Sciatic nerve (tissue), 2 donors: ENCODE data around the gene SC5D. TPM values are rescaled to one million over a fixed set of nuclear protein-coding genes. Genes with fewer than 3 reads are reported as not detected.
A peak's percentile ranks its signal among the peaks of the same experiment; 100 is the strongest.

Experiments used
- ATAC-seq: fragments of 200-7000 bp; cut with Tn5 transposase; one replicate; pipeline ENCODE4 v1.9.1; 2020; ENCODE audit warnings: mild to moderate bottlenecking, moderate library complexity
- DNase-seq: peaks from one replicate; pipeline ENCODE4 v3.0.0-alpha.2; 2020; ENCODE audit warnings: low spot score
- intact Hi-C: fragments of 100-400 bp; cut with DNase I; formaldehyde crosslinking; loops from one replicate; pipeline ENCODE4 v1.14.2; 2022
- total RNA-seq: library from RNA; stranded (reverse); fragmentation: NEBNext Ultra II Directional; extraction: Animal tissue kit (Norgen Biotek cat#: 25700); gene quantifications from one replicate; pipeline ENCODE4 v1.2.1, GENCODE V29; 2021
- donor health status: DM: no; HTN: no; CAD: no.
- donor health status: DM: no; HTN: no; CAD: no.

The SC5D gene
- total RNA-seq, 1 donor from 2014 or later = 60.0 TPM

GRCh38 chr11:121323046-121323607 is 30.6 kb downstream of the SC5D start:
- ATAC-seq (no peak), DNase-seq (no peak)
- intact Hi-C loops = loop anchor here (5.0 kb wide), 1 partner anchor 269 kb away; no protein-coding TSS in a partner anchor

GRCh38 chr11:121326230-121326629 is 33.7 kb downstream of the SC5D start:
- DNase-seq = no peak
- intact Hi-C loops = no loop called here
- no peak for ATAC-seq

GRCh38 chr11:121327553-121327952 is 35.0 kb downstream of the SC5D start:
- DNase-seq (no peak), ATAC-seq (no peak)
- intact Hi-C loops = no loop called here

- no peak for ATAC-seq
- no peak for DNase-seq
- intact Hi-C loops = no loop called here
Measured at GRCh38 chr11:121328176-121328966, 35.8 kb downstream of the SC5D start.

- no peak for ATAC-seq
- intact Hi-C loops = no loop called here
- no peak for DNase-seq
Measured at GRCh38 chr11:121328967-121329679, 36.6 kb downstream of the SC5D start.

- intact Hi-C loops = no loop called here
- ATAC-seq = no peak
- DNase-seq = no peak
Measured at GRCh38 chr11:121329781-121330395, 37.3 kb downstream of the SC5D start.

- intact Hi-C loops = no loop called here
- ATAC-seq (no peak), DNase-seq (no peak)
Measured at GRCh38 chr11:121330614-121331435, 38.3 kb downstream of the SC5D start.

- intact Hi-C loops = no loop called here
- ATAC-seq (no peak), DNase-seq (no peak)
Measured at GRCh38 chr11:121334973-121335710, 42.6 kb downstream of the SC5D start.

- intact Hi-C loops = no loop called here
- ATAC-seq (no peak), DNase-seq (no peak)
Measured at GRCh38 chr11:121336279-121336937, 43.8 kb downstream of the SC5D start.

GRCh38 chr11:121337078-121337477 is 44.5 kb downstream of the SC5D start:
- ATAC-seq = no peak
- intact Hi-C loops = no loop called here
- DNase-seq = no peak

GRCh38 chr11:121337740-121338272 is 45.2 kb downstream of the SC5D start:
- DNase-seq (peak; percentile 62), ATAC-seq (peak; percentile 91)
- intact Hi-C loops = no loop called here

GRCh38 chr11:121338536-121338935 is 46.0 kb downstream of the SC5D start:
- DNase-seq (no peak), ATAC-seq (no peak)
- intact Hi-C loops = no loop called here

- intact Hi-C loops = no loop called here
- ATAC-seq = no peak
- DNase-seq = no peak
Measured at GRCh38 chr11:121340032-121340580, 47.5 kb downstream of the SC5D start.

- DNase-seq (no peak), ATAC-seq (no peak)
- intact Hi-C loops = no loop called here
Measured at GRCh38 chr11:121341609-121342008, 49.0 kb downstream of the SC5D start.

GRCh38 chr11:121344824-121345223 is 52.3 kb downstream of the SC5D start:
- DNase-seq (no peak), ATAC-seq (no peak)
- intact Hi-C loops = no loop called here

- ATAC-seq (no peak), DNase-seq (no peak)
- intact Hi-C loops = no loop called here
Measured at GRCh38 chr11:121347094-121347493, 54.5 kb downstream of the SC5D start.

- DNase-seq (no peak), ATAC-seq (peak; percentile 80)
- intact Hi-C loops = no loop called here
Measured at GRCh38 chr11:121347813-121348212, 55.2 kb downstream of the SC5D start.
